Kidney epithelial cell (primary cell): Measurements from ENCODE around the gene FANCC. TPM values are rescaled to one million over a fixed set of nuclear protein-coding genes. Genes with fewer than 3 reads are reported as not detected.

Source experiments
- DNase-seq: peaks from one replicate; pipeline ENCODE4 v3.0.0-alpha.2; 2010; ENCODE audit warnings: low read depth
- H3K27me3 ChIP-seq: 2 replicates; pipeline ENCODE4 v1.6.0; 2011; ENCODE audit warnings: low read length; ENCODE audit not compliant: control insufficient read depth, insufficient read depth
- H3K36me3 ChIP-seq: 2 replicates; pipeline ENCODE4 v1.5.1; 2011; ENCODE audit warnings: low read length; ENCODE audit not compliant: control insufficient read depth, insufficient read depth
- H3K4me3 ChIP-seq: 2 replicates; pipeline ENCODE4 v1.5.1; 2011; ENCODE audit warnings: low read depth, mild to moderate bottlenecking, control low read depth, low read length
- CTCF ChIP-seq: IDR thresholded peaks from 2 replicates; pipeline ENCODE4 v1.5.1; 2011; ENCODE audit warnings: mild to moderate bottlenecking, moderate library complexity, low read length, control low read depth, inconsistent platforms; ENCODE audit not compliant: insufficient read depth, poor library complexity, severe bottlenecking
- total RNA-seq: library from RNA; depleted of rRNA; stranded (reverse); fragments of >200 nt; gene quantifications from 2 replicates; pipeline ENCODE4 v1.2.3, GENCODE V29; 2015

The FANCC gene
- total RNA-seq, 1 donor from 2014 or later: 6.1 TPM

GRCh38 chr9:95218773-95219172 is 98.7 kb downstream of the FANCC start:
- Histone ChIP-seq H3K27me3 (no peaks in the 10 kb centered on the region), H3K4me3 (no peak overlapping the region), H3K36me3 (no peaks in the 10 kb centered on the region)
- no peak for DNase-seq
- no peak for TF ChIP-seq CTCF

GRCh38 chr9:95217936-95218335 is 99.6 kb downstream of the FANCC start:
- Histone ChIP-seq H3K4me3 (no peak overlapping the region), H3K27me3 (no peaks in the 10 kb centered on the region), H3K36me3 (no peaks in the 10 kb centered on the region)
- no peak for TF ChIP-seq CTCF
- no peak for DNase-seq

GRCh38 chr9:95215336-95215898 is 102.1 kb downstream of the FANCC start:
- DNase-seq: no peak
- H3K4me3 ChIP-seq: no peak overlapping the region
- no peak for TF ChIP-seq CTCF
- H3K36me3 ChIP-seq: no peaks in the 10 kb centered on the region
- no peaks in the 10 kb centered on the region for H3K27me3 ChIP-seq

- Histone ChIP-seq H3K4me3 (no peak overlapping the region), H3K27me3 (no peaks in the 10 kb centered on the region), H3K36me3 (no peaks in the 10 kb centered on the region)
- no peak for DNase-seq
- TF ChIP-seq CTCF: no peak
Observed at GRCh38 chr9:95213117-95213516, 104.4 kb downstream of the FANCC start.

DNA sequence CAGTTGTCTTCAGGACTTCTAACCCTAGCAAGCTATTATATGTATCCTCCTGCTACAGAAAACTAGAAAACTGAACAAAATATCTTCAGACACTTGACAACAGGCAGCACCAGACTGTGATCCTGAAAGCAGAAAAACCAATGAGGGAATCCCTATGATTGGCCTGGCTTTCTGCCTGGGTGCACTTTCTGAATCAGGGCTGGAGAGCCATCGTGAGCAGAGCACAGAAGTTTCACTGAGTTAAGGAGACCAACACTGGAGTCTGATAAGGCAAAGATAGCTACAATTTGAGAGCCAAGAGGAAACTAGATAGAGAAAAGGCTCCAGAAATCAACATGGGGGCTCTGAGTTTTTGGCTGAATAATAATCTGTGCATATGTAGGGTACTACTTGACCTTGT is 106.5 kb downstream of the FANCC start:
- no peak for DNase-seq

More for the DNA sequence above, 106.5 kb downstream of the FANCC start:
- TF ChIP-seq CTCF: no peak
- no peaks in the 10 kb centered on the region for H3K27me3 ChIP-seq
- no peak overlapping the region for H3K4me3 ChIP-seq
- H3K36me3 ChIP-seq: no peaks in the 10 kb centered on the region
